Pons (tissue), 1 donor: ENCODE data around the gene CCDC150.
"Not testable (repeated sequence)": the region's sequence is repeated elsewhere in the genome, so short reads cannot be mapped to it uniquely, and the experiment has no call there.

Experiments used
- DNase-seq: peaks from one replicate; pipeline ENCODE4 v3.0.0-alpha.2; 2016; ENCODE audit warnings: low spot score

Gene CCDC150

DNA sequence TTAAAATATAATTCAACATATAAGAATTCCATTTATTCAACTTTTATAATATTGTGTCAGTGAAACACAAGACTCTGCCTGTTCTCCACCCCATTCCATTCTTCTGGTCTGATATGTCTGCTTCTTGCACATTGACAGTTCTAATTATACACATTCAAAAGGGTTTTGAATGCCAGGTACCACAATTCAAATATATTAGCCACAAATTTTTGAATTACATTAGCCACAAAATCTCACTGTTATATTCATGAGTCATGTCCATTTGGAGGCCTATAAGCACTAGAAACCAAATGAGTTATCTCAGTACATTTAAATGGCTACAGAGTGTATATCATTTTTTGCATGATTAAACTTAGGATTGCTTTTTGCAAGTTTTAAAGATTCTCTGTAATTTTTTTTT is 72.1 kb downstream of the CCDC150 start:
- DNase-seq = no peak

GRCh38 chr2:196712867-196713266 is 73.4 kb downstream of the CCDC150 start:
- DNase-seq = no peak

DNA sequence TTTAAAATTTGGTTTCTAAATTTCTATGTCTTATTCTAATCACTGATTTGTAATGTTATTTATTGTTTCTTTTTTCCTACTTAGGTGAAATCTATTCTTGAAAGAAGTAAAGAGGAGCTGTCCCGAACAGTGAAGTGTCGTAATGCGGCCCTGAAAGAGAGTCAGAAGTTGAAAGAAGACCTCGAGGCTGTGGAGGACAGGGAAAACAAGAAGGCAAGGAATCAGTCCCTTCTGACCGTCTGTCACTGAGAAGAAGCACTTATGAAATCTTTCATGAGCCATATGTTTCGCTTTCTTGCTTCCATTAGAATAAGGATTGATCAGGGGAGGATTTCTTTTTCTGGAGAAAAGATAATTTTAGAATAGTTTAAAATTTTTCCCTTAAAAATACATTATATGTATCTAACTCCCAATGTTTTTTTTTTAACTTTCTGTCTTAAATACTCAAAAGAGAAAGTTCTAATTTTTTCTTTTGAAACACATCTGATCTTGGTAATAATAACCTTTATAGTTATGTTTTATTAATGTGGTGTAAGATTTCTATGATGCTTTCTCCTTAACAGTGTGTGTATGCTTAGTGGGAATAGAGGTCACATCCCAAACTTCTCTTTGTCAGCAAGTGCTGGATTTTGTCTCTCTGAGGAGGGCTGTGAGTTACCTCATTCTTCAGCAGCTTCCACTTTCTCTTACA is 79.0 kb downstream of the CCDC150 start:
- DNase-seq = no peak

- DNase-seq = no peak
Measured at GRCh38 chr2:196719110-196719872, 79.8 kb downstream of the CCDC150 start.

DNA sequence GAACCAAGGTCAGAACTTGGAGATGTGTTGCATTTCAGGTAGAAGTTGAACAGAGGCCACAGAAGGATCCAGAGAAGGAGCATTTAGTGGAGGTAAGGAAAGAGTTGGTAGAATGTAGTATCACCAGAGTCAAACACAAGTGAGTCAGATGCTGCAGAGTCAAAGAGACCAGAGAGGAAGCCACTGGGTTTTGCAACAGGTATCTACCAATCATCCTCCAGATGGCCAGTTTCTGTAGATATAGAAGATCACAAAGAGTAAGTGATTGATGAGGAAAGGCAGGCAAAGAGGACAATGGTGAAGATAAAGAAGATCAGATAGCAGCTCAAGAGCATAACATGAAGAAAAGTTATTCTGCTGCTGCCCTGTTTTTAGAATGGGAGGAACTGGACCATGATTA is 84.1 kb downstream of the CCDC150 start:
- no peak for DNase-seq

DNA sequence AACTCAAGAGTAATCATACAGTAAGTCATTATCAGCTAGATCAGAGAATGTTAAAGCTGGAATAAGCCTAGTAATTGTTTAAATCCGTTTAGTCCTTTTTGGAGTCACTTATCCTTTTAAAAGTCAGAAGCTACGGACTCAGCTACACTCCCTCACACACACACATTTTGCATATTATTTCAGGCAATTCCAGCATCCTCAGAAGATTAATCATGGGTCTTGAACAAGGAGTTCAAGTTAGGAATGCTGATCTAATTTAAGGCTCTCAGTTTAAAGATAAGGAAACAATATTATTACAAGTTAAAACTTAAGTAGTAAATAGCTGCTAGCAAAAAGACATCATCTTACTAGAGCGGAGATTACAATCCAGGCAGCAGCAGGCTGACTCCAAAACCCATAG is 85.7 kb downstream of the CCDC150 start:
- DNase-seq = no peak

- DNase-seq = no peak
Measured at GRCh38 chr2:196725882-196726281, 86.4 kb downstream of the CCDC150 start.

- DNase-seq = no peak
Measured at GRCh38 chr2:196729418-196729817, 89.9 kb downstream of the CCDC150 start.

DNA sequence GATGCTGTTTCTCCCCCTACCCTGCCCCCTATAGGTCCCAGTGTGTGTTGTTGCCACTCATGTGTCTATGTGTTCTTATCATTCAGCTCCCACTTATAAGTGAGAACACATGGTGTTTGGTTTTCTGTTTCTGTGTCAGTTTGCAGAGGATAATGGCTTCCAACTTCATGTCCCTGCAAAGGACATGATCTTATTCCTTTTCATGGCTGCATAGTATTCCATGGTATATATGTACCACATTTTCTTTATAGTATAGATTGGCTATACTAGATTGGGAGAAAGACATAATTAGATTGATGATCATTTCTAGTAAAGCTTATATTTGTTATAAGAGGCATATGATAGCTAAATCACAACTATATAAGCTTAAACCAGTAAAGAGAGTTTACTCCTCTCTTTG is 97.1 kb downstream of the CCDC150 start:
- DNase-seq = not testable (repeated sequence)

- DNase-seq = no peak
Measured at GRCh38 chr2:196737046-196737445, 97.5 kb downstream of the CCDC150 start.

DNA sequence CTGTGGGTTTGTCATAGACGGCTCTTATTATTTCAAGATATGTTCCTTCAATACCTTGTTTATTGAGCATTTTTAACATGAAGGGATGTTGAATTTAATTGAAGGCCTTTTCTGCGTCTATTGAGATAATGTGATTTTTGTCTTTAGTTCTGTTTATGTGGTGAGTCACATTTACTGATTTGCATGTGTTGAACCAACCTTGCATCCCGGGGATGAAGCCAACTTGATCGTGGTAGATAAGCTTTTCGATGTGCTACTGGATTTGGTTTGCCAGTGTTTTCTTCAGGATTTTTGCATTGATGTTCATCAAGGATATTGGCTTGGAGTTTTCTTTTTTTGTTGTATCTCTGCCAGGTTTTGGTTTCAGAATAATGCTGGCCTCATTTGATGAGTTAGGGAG is 99.5 kb downstream of the CCDC150 start:
- no peak for DNase-seq

DNA sequence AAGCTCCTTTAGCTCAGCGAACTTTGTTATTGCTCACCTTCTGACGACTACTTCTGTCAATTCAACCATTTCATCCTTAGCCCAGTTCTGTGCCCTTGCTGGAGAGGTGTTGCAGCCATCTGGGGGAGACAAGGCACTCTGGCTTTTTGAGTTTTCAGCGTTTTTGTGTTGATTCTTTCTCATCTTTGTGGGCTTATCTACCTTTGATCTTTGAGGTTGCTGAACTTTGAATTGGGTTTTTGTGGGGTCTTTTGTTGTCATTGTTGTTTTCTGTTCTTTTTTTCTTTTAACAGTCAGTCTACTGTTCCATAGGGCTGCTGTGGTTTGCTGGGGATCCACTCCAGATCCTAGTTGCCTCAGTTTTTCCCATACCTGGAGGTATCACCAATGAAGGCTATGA is 102.7 kb downstream of the CCDC150 start:
- DNase-seq = no peak

DNA sequence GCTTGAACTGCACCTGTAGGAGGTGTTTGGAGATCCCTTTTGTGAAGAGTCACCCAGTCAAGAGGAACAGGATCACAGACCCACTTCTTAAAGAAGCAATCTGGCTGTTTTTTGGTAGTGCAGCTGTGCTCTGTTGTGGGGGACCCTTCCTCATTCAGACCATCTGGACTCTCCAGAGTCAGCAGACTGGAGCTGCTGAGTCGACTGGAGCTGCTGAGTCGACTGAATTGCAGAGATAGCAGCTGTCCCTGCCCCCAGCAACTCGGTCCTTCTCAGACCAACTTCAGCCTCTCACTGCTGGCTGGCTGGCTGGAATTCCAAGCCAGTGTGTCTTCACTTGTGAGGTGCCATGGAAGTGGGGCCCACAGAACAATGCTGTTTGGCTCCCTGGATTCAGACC is 103.2 kb downstream of the CCDC150 start:
- no peak for DNase-seq

GRCh38 chr2:196743165-196743564 is 103.7 kb downstream of the CCDC150 start:
- DNase-seq = no peak

GRCh38 chr2:196745711-196746110 is 106.2 kb downstream of the CCDC150 start:
- no peak for DNase-seq

GRCh38 chr2:196747400-196747799 is 107.9 kb downstream of the CCDC150 start:
- DNase-seq = peak; percentile 14

DNA sequence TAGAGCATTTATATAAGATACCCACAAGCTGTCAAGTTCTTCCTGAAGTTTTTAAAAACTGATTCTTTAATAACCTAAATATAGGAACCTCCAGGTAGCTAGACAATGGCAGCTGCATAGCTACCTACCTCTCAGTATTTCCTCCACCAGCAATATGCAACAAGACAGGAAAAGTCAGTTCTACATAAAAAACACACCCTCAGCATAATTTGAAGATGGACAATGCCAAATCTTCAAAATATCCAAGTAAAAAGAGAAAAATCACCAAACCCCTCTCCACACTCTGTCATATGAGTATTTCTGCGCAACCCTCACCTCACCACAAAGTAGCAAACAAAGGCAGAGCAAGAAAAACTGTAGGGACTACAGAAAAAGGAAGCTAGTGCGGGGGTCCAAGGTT is 108.6 kb downstream of the CCDC150 start:
- no peak for DNase-seq

GRCh38 chr2:196750291-196750923 is 110.9 kb downstream of the CCDC150 start:
- DNase-seq = no peak

GRCh38 chr2:196750977-196751631 is 111.6 kb downstream of the CCDC150 start:
- peak; percentile 71 for DNase-seq

DNA sequence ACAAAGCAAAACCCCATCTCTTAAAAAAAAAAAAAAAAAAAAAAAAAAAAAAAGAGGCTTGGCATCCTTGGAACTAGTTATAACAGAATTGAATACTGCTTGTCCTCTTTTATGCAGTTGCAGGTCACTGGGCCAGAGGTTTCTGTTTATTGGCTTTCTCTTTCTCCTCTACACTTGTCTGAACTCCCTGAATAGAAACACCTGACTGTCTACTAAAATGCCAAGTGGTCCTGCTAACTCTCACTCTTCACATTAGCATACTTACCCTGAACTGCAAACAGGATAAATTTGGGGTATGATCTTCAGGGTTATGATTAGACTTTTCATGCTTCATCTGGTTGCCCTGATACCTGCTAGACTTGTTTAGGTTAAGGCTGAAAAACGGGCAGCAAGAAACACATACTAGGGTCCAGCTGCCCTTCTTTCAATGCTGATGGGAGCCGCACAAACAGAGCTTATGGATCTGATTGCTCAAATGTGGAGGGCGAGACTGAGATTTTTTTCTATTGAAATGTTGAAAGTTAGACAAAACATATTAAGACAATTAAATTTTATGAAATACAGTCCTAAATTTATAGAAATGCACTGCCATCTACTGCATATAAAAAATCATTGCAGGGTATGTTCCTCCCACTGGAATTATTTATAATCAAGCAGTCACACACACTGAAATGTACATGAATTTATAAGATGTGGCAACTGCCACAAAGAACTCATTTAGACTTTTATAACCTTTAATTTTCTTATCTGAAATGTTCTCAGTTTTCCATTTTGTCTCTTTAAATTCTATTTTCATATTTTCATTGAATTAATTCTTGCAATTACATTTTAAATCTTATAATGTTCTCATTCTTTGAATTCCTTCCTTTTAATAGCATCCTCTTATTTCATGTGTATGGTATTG is 119.2 kb downstream of the CCDC150 start:
- DNase-seq = peak; percentile 23

DNA sequence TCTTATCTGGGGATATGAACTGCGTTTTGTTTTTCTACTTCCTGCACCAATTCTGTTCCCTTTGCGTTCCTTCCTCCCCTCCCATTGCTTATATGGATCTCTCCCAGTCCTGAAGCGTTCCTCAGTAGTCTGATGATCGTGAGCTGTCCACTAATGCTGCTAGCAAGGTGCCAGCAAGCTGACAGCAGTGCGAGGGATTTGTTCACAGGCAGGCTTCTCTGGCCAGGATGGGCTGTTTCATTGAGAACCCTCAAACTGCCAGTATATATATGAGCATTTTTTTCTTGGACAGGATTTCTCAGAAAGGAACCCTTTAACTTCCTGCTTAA is 119.8 kb downstream of the CCDC150 start:
- DNase-seq = no peak

- no peak for DNase-seq
Measured at GRCh38 chr2:196767101-196767500, 127.6 kb downstream of the CCDC150 start.
